GM21723 (cell line): ENCODE data around the gene SNRPA1.

Source experiments
- ATAC-seq: cut with Tn5 transposase; IDR thresholded peaks from one replicate; pipeline ENCODE4 v1.9.1; 2021; ENCODE audit warnings: mild to moderate bottlenecking, moderate library complexity; ENCODE audit not compliant: unreplicated experiment

The SNRPA1 gene

DNA sequence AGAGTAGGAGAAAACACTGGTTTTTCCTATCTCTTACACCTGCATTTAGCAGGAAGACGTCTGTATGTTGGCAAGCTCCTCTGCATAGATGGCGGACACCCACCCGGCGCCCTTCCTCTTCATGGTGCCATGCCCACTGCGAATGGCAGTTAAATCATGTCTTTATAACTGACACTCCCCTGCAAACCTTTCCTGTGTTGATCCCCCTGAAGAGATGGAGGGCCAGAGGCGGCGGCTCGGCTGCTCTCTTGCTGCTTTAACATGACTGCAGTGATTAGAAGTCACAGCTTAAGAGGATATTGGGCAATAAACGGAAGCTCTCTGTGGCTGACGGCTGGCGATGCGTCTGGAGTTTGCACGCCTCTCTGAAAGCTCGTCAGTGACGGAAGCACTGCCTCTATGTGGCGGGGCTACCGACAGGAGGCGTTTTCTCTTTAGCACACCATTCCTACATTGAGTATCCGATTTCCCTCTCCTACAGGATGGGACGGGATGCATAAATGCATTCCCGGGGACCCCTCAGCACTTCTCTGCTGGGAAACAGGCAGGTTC is 25.5 kb upstream of the SNRPA1 start:
- ATAC-seq = no peak

- no peak for ATAC-seq
Measured at GRCh38 chr15:101318839-101319238, 23.8 kb upstream of the SNRPA1 start.

GRCh38 chr15:101318147-101318819 is 23.2 kb upstream of the SNRPA1 start:
- ATAC-seq = no peak

GRCh38 chr15:101317336-101317872 is 22.4 kb upstream of the SNRPA1 start:
- no peak for ATAC-seq

DNA sequence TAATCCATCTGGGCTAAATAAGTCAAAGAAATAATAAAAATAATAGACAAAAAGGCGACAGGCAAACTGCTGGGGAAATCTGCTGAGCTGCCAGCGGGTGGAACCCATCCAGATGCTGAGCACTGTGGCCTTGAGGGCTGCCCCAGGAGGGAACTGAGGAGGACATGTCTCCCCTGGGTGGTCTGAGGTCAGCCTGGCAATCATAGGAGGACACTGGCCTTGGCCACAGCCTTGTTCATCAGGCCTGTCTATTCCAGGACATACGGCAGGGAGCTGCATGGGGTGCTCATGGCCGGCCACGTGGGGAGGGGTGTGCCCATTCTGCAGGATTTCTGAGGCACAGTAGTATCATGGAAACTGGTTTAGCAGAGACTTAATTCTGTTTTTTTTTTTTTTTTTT is 21.5 kb upstream of the SNRPA1 start:
- ATAC-seq = no peak

DNA sequence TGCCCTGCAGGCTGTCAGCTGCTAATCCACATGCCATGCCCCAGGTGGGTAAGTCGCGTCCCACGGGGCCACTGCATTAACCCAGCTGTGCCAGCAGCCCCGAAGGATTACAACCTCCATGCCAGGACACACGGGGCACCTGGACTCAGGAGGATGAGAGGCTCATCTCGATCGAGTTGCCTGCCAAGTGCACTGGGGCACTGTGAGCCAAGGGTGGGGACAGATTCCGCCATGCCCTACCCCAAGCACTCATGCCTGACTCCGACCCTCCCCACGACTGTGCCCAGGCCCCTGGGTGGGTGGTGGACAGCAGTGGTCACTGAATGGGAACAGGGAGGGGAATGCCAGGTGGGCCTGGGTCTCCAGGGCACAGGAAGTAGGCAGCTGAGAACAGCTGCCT is 20.7 kb upstream of the SNRPA1 start:
- ATAC-seq = no peak

DNA sequence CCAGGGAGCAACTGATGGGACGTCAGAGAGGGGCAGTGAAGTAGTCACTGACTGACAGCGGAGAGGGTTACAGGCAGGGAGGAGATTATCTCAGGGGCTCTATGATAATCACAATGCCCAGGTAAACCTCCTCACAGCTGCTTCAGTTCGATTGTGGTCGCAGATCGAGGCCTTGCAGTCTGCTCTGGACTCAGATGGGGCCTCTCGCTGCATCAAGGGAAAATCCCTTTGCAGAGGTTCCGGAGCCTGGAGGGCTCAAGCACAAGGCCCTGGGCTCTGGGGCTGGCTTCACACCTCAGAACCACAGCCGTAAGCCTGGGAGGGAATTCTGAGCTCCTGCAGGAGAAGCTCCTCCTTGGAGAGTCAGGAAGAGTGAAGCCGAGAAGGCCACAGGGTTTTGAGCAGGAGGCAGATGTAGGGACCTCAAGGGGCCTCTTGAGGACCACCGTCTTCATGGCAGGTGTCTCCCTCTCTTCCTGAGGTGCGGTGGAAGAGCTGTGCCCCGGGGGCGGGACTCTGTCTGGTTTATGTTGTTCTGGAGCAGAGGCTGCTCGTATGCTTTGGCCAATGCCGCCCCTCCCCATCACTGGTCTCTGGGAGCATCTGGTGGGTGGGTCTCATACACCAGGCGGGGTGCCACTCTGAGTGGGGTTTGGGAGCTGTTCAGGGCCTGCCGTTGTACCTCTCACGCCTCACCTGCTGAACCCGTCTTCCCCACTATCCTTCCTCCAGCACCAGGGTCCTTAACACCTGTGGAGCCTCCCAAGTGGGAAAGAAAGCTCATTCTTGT is 19.5 kb upstream of the SNRPA1 start:
- no peak for ATAC-seq

DNA sequence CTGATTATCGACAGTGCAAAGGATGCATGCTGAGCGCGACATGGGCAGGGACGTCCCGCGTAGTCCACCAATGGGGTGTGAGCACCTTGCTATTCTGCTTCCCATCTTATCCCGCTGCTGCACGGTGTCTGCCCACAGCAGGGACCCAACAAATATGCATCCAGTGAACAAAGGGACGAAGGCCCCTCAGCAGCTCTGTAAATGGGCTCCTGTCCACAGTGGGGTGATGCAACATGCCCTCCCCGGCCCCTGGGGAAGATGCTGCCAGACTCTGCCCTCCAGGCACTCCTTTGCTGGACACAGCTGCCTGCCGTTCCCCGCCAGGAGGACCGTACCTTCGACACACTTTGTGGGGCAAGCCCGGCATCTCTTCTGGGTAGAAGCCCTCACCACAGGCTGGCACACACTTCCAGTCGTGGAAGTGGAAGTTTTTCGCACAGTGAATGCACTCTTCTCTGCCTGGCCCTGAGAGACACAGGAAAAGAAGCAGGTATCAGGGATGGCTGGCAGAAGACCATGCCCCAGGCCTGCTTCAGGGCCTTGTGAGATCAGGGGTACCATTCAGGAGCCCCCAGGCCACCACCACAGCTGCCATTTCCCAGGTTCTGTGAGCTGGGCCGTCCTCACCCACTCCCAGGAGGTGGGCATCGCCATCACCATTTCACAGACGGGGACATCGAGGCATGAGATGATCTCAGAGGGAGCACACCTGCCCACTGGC is 18.2 kb upstream of the SNRPA1 start:
- ATAC-seq = no peak

- ATAC-seq = no peak
Measured at GRCh38 chr15:101310508-101310907, 15.5 kb upstream of the SNRPA1 start.

DNA sequence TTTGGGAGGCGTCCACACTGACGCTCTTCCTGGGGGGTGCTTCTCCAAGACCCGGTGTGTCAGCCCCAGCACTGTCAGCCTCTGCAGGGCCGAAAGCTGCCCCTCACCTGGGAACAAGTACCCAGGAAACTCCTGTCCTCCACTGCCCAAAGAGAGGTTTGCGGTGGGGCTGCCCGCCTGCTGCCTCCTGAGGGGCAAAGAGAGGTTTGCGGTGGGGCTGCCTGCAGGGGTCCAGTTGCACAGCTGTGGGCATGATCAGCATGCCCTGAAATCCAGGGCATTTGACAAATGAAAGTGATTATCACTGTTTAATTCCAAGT is 15.1 kb upstream of the SNRPA1 start:
- no peak for ATAC-seq

GRCh38 chr15:101309436-101310160 is 14.6 kb upstream of the SNRPA1 start:
- no peak for ATAC-seq

DNA sequence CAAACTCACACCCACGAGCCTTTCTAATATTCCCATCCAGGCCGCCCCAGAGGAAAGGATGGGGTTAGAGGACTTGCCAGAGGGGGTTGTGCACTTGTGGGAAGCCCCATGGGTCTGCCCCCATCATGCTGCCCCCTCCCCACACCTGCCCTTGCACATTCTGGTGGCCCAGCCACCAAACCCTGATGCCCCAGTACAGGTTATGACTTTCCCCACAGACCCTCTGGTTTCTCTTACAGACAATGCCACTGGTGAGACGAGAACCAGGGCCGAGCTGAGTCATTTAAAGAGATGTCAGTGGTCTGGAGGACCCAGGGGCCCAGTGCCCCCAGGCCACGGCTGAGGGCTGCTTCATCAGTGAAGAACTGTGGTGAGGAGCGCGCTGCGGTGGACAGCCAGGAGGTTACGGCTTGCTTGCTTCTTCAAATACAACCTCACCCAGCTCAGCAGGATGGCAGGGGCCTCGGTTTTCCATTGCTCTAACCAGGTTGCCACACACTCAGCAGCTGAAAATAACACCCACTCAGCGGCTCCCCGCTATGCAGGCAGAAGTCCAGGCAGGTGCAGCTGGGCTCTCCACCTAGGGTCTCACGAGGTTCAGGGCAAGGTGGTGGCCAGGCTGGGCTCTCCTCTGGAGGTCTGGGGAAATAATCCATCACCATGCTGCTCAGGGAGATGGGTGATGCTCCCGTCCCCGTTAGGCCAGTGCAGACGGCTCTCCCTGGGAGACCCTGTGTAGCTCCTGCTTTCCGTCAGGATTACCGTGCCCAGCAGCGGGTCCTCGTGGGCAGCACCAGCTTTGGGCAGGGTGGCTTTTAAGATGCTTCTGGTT is 13.8 kb upstream of the SNRPA1 start:
- no peak for ATAC-seq

- ATAC-seq = no peak
Measured at GRCh38 chr15:101307897-101308603, 13.0 kb upstream of the SNRPA1 start.

DNA sequence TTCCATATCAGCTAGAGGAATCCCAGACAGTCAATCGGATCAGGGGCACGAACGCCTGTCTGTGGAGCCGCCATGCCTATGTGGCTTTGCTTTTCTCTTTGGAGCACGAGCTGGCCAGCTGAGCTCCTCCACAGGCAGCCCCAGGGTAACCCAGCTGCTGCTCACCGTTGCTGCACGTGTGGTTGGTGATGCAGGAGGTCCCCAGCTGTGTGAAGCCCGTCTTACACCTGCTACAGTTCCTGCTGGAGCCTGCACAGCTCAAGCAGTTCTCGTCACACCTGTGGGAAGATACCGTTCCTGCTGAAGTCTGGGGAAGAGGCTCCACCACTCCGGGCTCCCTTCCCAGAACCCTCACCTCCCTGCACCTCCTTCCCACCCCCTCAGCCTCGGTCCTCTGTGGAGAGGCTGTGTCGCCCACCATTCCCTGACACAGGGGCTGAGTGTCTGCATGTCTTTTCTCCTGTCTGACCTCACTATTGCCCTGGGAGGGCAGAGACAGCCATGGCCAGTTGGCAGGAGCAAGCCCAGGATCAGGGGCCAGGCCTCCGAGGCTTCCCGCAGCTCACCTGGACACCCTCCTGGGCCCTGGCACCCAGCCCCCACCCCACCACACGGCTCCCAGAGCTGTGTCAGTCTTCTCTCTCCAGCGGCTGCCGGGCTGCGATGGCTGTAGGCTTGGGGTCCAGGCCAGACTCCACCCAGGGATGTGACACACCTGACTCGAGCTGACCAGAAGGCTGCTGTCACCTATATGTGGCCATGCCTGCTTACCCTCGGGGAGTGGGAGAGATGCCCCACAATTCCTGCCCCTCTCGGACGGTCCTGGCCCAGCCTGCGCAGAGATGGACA is 12.2 kb upstream of the SNRPA1 start:
- ATAC-seq = no peak

DNA sequence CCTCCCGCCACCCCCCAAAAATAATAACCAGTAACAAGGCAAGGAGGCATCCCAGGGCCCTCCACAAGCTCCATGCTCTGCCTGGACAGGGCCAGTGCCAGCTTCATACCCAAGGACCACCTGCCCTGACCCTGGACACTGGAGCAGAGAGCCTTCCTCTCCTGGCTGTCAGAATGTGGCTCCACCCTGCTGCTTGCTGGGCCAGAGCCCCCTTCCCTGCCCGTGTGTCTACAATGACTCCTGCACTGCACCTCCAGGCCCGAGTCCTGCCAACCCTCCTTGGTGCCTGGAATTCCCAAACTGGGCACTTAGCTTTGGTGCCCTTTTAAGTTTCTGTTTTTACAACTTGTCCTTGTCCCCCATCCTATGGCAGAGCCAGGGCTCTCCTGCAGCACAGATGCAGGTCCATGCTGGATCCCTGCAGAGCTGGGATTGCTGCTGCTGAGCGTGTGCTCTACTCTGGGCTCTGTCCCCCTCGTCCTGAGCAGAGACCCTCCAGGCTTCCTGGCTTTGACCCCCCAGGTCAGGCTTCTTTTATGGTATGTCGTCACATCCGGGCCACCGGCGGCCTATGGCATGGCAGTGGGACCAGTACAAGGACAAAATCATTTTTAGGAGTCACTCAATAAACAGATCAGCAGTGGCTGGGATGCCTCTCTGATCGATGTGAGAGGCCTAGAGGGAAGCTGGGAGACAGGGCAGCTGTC is 11.4 kb upstream of the SNRPA1 start:
- ATAC-seq = no peak

- ATAC-seq = no peak
Measured at GRCh38 chr15:101305820-101306255, 10.8 kb upstream of the SNRPA1 start.

DNA sequence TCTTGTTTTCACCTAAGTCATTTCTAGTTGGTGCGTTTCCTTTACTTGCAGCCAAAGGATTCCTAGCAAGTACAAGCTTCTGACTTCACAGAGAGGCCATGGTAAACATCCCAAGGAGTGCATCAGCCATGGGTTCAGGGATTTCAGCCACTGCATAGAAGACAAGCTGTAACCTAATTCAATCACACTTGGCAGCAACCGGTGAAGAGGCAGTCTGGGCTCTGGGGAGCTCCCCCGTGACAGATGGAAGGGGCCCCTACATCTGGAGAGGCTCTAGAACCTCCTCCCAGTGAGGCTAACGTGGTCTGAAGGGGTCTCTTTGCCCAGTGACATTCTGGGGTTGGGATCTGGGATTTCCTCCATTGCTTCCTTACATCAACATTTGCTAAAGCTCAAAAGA is 8.4 kb upstream of the SNRPA1 start:
- no peak for ATAC-seq
